ENCODE results near the gene FRMPD1. TPM values are rescaled to one million over a fixed set of nuclear protein-coding genes. Genes with fewer than 3 reads are reported as not detected.

The FRMPD1 gene
- total and polyA plus RNA-seq, 2 of the 4 experiments (the other 2 are of a cell fraction) = not detected

GRCh38 chr9:37694355-37694754, 43.6 kb downstream of the FRMPD1 start:
- Histone ChIP-seq H3K9me3 (ENCODE audit: control insufficient read depth, insufficient read depth, low read length) (no peaks in the 10 kb centered on the region), H3K36me3 (ENCODE audit: control insufficient read depth, insufficient read depth, low read length) (no peaks in the 10 kb centered on the region), H3K9me1 (ENCODE audit: insufficient read depth, low read length) (no peaks in the 10 kb centered on the region), H3K18ac (ENCODE audit: low read depth, low read length) (no peak overlapping the region), H2BK5ac (ENCODE audit: low read depth, low read length, poor library complexity, severe bottlenecking) (no peak overlapping the region), H3K14ac (replicated peaks; ENCODE audit: low read depth, low read length) (no peak overlapping the region), H3K4me2 (ENCODE audit: low read depth, low read length) (no peak overlapping the region), H2AFZ (replicated peaks; ENCODE audit: low read length, poor library complexity) (no peak overlapping the region), H3K56ac (ENCODE audit: extremely low read depth, insufficient read depth, low read length) (no peak overlapping the region), H2AK5ac (ENCODE audit: low read depth, low read length) (no peak overlapping the region), H3K4ac (ENCODE audit: low read depth, low read length) (no peak overlapping the region), H4K5ac (ENCODE audit: low read depth, low read length) (no peak overlapping the region), H3K9ac (ENCODE audit: low read depth, low read length) (no peak overlapping the region), H4K20me1 (ENCODE audit: insufficient read depth, low read length) (no peaks in the 10 kb centered on the region), H2BK120ac (ENCODE audit: low read depth, low read length) (no peak overlapping the region), H3K27ac (ENCODE audit: insufficient read depth, low read length) (no peak overlapping the region), H3K79me1 (ENCODE audit: low read depth in 1 of 2, low read length in 2 of 2) (no peaks in the 10 kb centered on the region), H2AK9ac (replicated peaks; ENCODE audit: low read depth, low read length, poor library complexity) (no peak overlapping the region), H3K27me3 (ENCODE audit: control insufficient read depth, insufficient read depth, low read length) (peaks cover 21% of the 10 kb centered on the region), H3K4me3 (ENCODE audit: insufficient read depth, low read depth, low read length) (no peak overlapping the region), H2BK15ac (ENCODE audit: low read depth, low read length) (no peak overlapping the region), H2BK20ac (ENCODE audit: low read depth, low read length) (no peak overlapping the region), H4K91ac (ENCODE audit: insufficient read depth, low read depth, low read length) (no peak overlapping the region), H3K4me1 (ENCODE audit: control insufficient read depth, insufficient read depth, low read length) (no peaks in the 10 kb centered on the region), H4K8ac (ENCODE audit: low read depth in 2 of 2, low read length in 2 of 2) (no peak overlapping the region), H3K23ac (ENCODE audit: low read depth, low read length) (no peak overlapping the region)
- ATAC-seq (ENCODE audit: low read depth) (no peak), DNase-seq (no peak)
- intact Hi-C loops (cut with micrococcal nuclease) = no loop called here
- 43% methylated on average over 1 of the region's 5 CpGs; no CpG with 5 or more reads in 1 of the 2 experiments for WGBS, 2 experiments (ENCODE audit: extremely low coverage in 2 of 2, insufficient read length in 1 of 2)
- no peak for TF ChIP-seq USF2 (IDR thresholded peaks at IDR 0.05; ENCODE audit: low read depth, low read length)
- in situ Hi-C loops (cut with MboI; ENCODE audit: low sequenced_read_pairs) = no loop called here
- dilution Hi-C loops (cut with HindIII; ENCODE audit: low sequenced_read_pairs, unreplicated experiment) = no loop called here
- BruUV-seq (replicated peaks) = no TSS peak
- POLR2A ChIA-PET (ENCODE audit: unreplicated experiment) = no interaction called here
- CTCF ChIA-PET = no interaction called here

Data from IMR-90 (cell line).